Body of pancreas (tissue), 4 donors: ENCODE data around the gene IGHMBP2.

Source experiments
- CTCF ChIP-seq, 7 experiments: fragments of 450-650 bp in 4 of 7; fragments of 200-600 bp in 3 of 7; sonication (generic) in 3 of 7; IDR thresholded peaks; one replicate each; pipeline ENCODE4 v1.5.1; 2016 to 2019; ENCODE audit warnings: antibody characterized with exemption in 7 of 7
- POLR2A ChIP-seq, 3 donors: fragments of 450-650 bp; IDR thresholded peaks; one replicate each; pipeline ENCODE4 v1.6.1; 2016; ENCODE audit warnings: antibody characterized with exemption in 3 of 3, mild to moderate bottlenecking in 2 of 3

GRCh38 chr11:68891351-68891948, 12.2 kb upstream of the IGHMBP2 start:
- TF ChIP-seq CTCF (IDR thresholded peaks at IDR 0.05) (no peak), POLR2A (IDR thresholded peaks at IDR 0.05) (no peak)
